GM18498 (cell line): ENCODE results near the gene GNGT1.
"Not testable (repeated sequence)": the region's sequence is repeated elsewhere in the genome, so short reads cannot be mapped to it uniquely, and the experiment has no call there.

ENCODE experiments used
- ATAC-seq: cut with Tn5 transposase; IDR thresholded peaks from one replicate; pipeline ENCODE4 v1.9.1; 2021; ENCODE audit warnings: mild to moderate bottlenecking, moderate library complexity; ENCODE audit not compliant: unreplicated experiment

The GNGT1 gene

GRCh38 chr7:93902777-93903423 lies 3.5 kb upstream of the GNGT1 start:
- ATAC-seq = no peak

GRCh38 chr7:93910076-93910994 lies 4.0 kb downstream of the GNGT1 start:
- no peak for ATAC-seq

GRCh38 chr7:93911242-93911641 lies 4.9 kb downstream of the GNGT1 start:
- not testable (repeated sequence) for ATAC-seq

- peak; percentile 53 for ATAC-seq
Observed at GRCh38 chr7:93911661-93912060, 5.3 kb downstream of the GNGT1 start.

GRCh38 chr7:93913197-93913596 lies 6.8 kb downstream of the GNGT1 start:
- no peak for ATAC-seq

GRCh38 chr7:93914581-93915066 lies 8.3 kb downstream of the GNGT1 start:
- ATAC-seq = no peak

- not testable (repeated sequence) for ATAC-seq
Observed at GRCh38 chr7:93915206-93915842, 9.0 kb downstream of the GNGT1 start.

GRCh38 chr7:93915888-93916287 lies 9.5 kb downstream of the GNGT1 start:
- peak; percentile 64 for ATAC-seq

- ATAC-seq = peak; percentile 16
Observed at GRCh38 chr7:93916315-93916714, 9.9 kb downstream of the GNGT1 start.

GRCh38 chr7:93920496-93921182 lies 14.3 kb downstream of the GNGT1 start:
- no peak for ATAC-seq

- ATAC-seq = no peak
Observed at GRCh38 chr7:93921186-93921585, 14.8 kb downstream of the GNGT1 start.

GRCh38 chr7:93921607-93922566 lies 15.5 kb downstream of the GNGT1 start, which contains the start of gene GNG11:
Gene GNG11, plus strand, starts transcription at chr7:93921735. Its CDS starts 403 bp downstream, at chr7:93922138.
- ATAC-seq = peak; percentile 92

- no peak for ATAC-seq
Observed at GRCh38 chr7:93923296-93923695, 16.9 kb downstream of the GNGT1 start.

GRCh38 chr7:93923942-93924341 lies 17.6 kb downstream of the GNGT1 start:
- no peak for ATAC-seq

GRCh38 chr7:93926800-93927199 lies 20.4 kb downstream of the GNGT1 start:
- no peak for ATAC-seq

GRCh38 chr7:93927585-93927984 lies 21.2 kb downstream of the GNGT1 start:
- no peak for ATAC-seq

GRCh38 chr7:93931655-93932054 lies 25.3 kb downstream of the GNGT1 start:
- ATAC-seq = no peak

- ATAC-seq = no peak
Observed at GRCh38 chr7:93933156-93933555, 26.8 kb downstream of the GNGT1 start.

GRCh38 chr7:93935102-93935501 lies 28.7 kb downstream of the GNGT1 start:
- no peak for ATAC-seq

- ATAC-seq = no peak
Observed at GRCh38 chr7:93937818-93938217, 31.5 kb downstream of the GNGT1 start.
